SK-N-SH treated with all-trans-retinoic acid at 6 μM for 48 hours (cell line): ENCODE measurements around the gene OR8A1.

Experiments used
- ATAC-seq: fragments of 200-7000 bp; cut with Tn5 transposase; 3 replicates; pipeline ENCODE4 v1.9.1; 2020; ENCODE audit warnings: mild to moderate bottlenecking, moderate library complexity
- ARNTL ChIP-seq: fragments of 450-650 bp; formaldehyde crosslinking; IDR thresholded peaks from 2 replicates; pipeline ENCODE4 v1.5.0; 2020; ENCODE audit warnings: low read depth, mild to moderate bottlenecking, moderate library complexity, borderline replicate concordance
- BACH2 ChIP-seq: fragments of 250-450 bp; sonication (Bioruptor Pico); IDR thresholded peaks from 2 replicates; pipeline ENCODE4 v1.9.0; 2021; ENCODE audit warnings: mild to moderate bottlenecking, borderline replicate concordance
- CREB5 ChIP-seq: fragments of 250-450 bp; sonication (Bioruptor Pico); IDR thresholded peaks from 2 replicates; pipeline ENCODE4 v1.5.1; 2020; ENCODE audit warnings: low read depth, mild to moderate bottlenecking, moderate library complexity
- CSDC2 ChIP-seq: fragments of 250-450 bp; sonication (Bioruptor Pico); IDR thresholded peaks from 2 replicates; pipeline ENCODE4 v1.5.0; 2020; ENCODE audit warnings: mild to moderate bottlenecking, moderate library complexity
- CSRNP3 ChIP-seq: fragments of 250-450 bp; sonication (Bioruptor Pico); IDR thresholded peaks from 2 replicates; pipeline ENCODE4 v1.5.1; 2021; ENCODE audit warnings: mild to moderate bottlenecking, moderate library complexity
- ESRRG ChIP-seq: fragments of 250-450 bp; sonication (Bioruptor Pico); IDR thresholded peaks from 2 replicates; pipeline ENCODE4 v1.6.1; 2021; ENCODE audit warnings: mild to moderate bottlenecking
- GLIS3 ChIP-seq: fragments of 250-450 bp; sonication (Bioruptor Pico); IDR thresholded peaks from 2 replicates; pipeline ENCODE4 v1.5.0; 2020; ENCODE audit warnings: mild to moderate bottlenecking, moderate library complexity
- ISL1 ChIP-seq: fragments of 250-450 bp; sonication (Bioruptor Pico); IDR thresholded peaks from 2 replicates; pipeline ENCODE4 v2.1.2; 2022; ENCODE audit warnings: mild to moderate bottlenecking, moderate library complexity
- OSR1 ChIP-seq: fragments of 250-450 bp; sonication (Bioruptor Pico); IDR thresholded peaks from 2 replicates; pipeline ENCODE4 v1.8.0; 2022; ENCODE audit warnings: moderate library complexity, mild to moderate bottlenecking, inconsistent platforms
- PATZ1 ChIP-seq: fragments of 250-450 bp; sonication (Bioruptor Pico); IDR thresholded peaks from 2 replicates; pipeline ENCODE4 v1.8.0; 2020; ENCODE audit warnings: mild to moderate bottlenecking, moderate library complexity, borderline replicate concordance
- PPARA ChIP-seq: fragments of 250-450 bp; sonication (Bioruptor Pico); IDR thresholded peaks from 2 replicates; pipeline ENCODE4 v1.5.0; 2020; ENCODE audit warnings: mild to moderate bottlenecking, borderline replicate concordance
- RARB ChIP-seq: fragments of 250-450 bp; sonication (Bioruptor Pico); IDR thresholded peaks from 2 replicates; pipeline ENCODE4 v1.8.0; 2021; ENCODE audit warnings: mild to moderate bottlenecking, moderate library complexity
- SNAI2 ChIP-seq: fragments of 250-450 bp; sonication (Bioruptor Pico); IDR thresholded peaks from 2 replicates; pipeline ENCODE4 v1.5.0; 2020; ENCODE audit warnings: mild to moderate bottlenecking, moderate library complexity
- TCF4 ChIP-seq: fragments of 250-450 bp; sonication (Bioruptor Pico); IDR thresholded peaks from 2 replicates; pipeline ENCODE4 v1.8.0; 2021; ENCODE audit warnings: mild to moderate bottlenecking, moderate library complexity, borderline replicate concordance
- TOX ChIP-seq: fragments of 250-450 bp; sonication (Bioruptor Pico); IDR thresholded peaks from 2 replicates; pipeline ENCODE4 v1.8.0; 2021; ENCODE audit warnings: mild to moderate bottlenecking, moderate library complexity, borderline replicate concordance
- TSHZ2 ChIP-seq: fragments of 250-450 bp; sonication (Bioruptor Pico); IDR thresholded peaks from 2 replicates; pipeline ENCODE4 v1.5.0; 2020; ENCODE audit warnings: mild to moderate bottlenecking, moderate library complexity
- ZC3H10 ChIP-seq: fragments of 250-450 bp; sonication (Bioruptor Pico); IDR thresholded peaks from 2 replicates; pipeline ENCODE4 v1.5.1; 2021; ENCODE audit warnings: mild to moderate bottlenecking, moderate library complexity
- ZFP3 ChIP-seq: fragments of 250-450 bp; sonication (Bioruptor Pico); IDR thresholded peaks from 2 replicates; pipeline ENCODE4 v1.5.0; 2020; ENCODE audit warnings: mild to moderate bottlenecking, moderate library complexity
- ZFP30 ChIP-seq: fragments of 450-650 bp; formaldehyde crosslinking; IDR thresholded peaks from 2 replicates; pipeline ENCODE4 v1.5.0; 2022; ENCODE audit warnings: mild to moderate bottlenecking, moderate library complexity
- ZNF565 ChIP-seq: fragments of 450-650 bp; formaldehyde crosslinking; conservative IDR thresholded peaks from 2 replicates; pipeline ENCODE4 v1.5.0; 2020; ENCODE audit warnings: low read depth, mild to moderate bottlenecking, moderate library complexity
- ZNF70 ChIP-seq: fragments of 450-650 bp; formaldehyde crosslinking; IDR thresholded peaks from 2 replicates; pipeline ENCODE4 v1.5.0; 2020; ENCODE audit warnings: mild to moderate bottlenecking, moderate library complexity
- ZNF8 ChIP-seq: fragments of 450-650 bp; formaldehyde crosslinking; IDR thresholded peaks from 2 replicates; pipeline ENCODE4 v1.5.0; 2020; ENCODE audit warnings: mild to moderate bottlenecking, moderate library complexity

OR8A1 gene

GRCh38 chr11:124551189-124551588, 18.6 kb upstream of the OR8A1 start:
- TF ChIP-seq ZFP3 (CRISPR knock-in tag) (no peak), GLIS3 (CRISPR knock-in tag) (no peak), ARNTL (CRISPR knock-in tag) (no peak), CSDC2 (CRISPR knock-in tag) (no peak), ESRRG (CRISPR knock-in tag) (no peak), PATZ1 (no peak)
- no peak for ATAC-seq

GRCh38 chr11:124551987-124552386, 17.8 kb upstream of the OR8A1 start:
- ATAC-seq: no peak

GRCh38 chr11:124556828-124557227, 13.0 kb upstream of the OR8A1 start:
- ATAC-seq: no peak

More at GRCh38 chr11:124551987-124552386, 17.8 kb upstream of the OR8A1 start:
- TF ChIP-seq RARB (CRISPR knock-in tag) (no peak), SNAI2 (no peak), TCF4 (CRISPR knock-in tag) (no peak), ZFP30 (CRISPR knock-in tag) (no peak), OSR1 (no peak)

GRCh38 chr11:124570160-124570559, 363 bp downstream of the OR8A1 start:
- TF ChIP-seq ISL1: no peak
- TF ChIP-seq ZNF70 (CRISPR knock-in tag): no peak
- no peak for TF ChIP-seq CREB5 (CRISPR knock-in tag)
- TF ChIP-seq, all 23 proteins: peak for 0
- no peak for ATAC-seq

More at GRCh38 chr11:124556828-124557227, 13.0 kb upstream of the OR8A1 start:
- TF ChIP-seq ISL1 (no peak), ZFP30 (CRISPR knock-in tag) (no peak), TCF4 (CRISPR knock-in tag) (no peak), ZFP3 (CRISPR knock-in tag) (no peak), ZC3H10 (CRISPR knock-in tag) (no peak), GLIS3 (CRISPR knock-in tag) (no peak), ZNF565 (CRISPR knock-in tag) (no peak), PATZ1 (no peak), TOX (CRISPR knock-in tag) (no peak), SNAI2 (no peak), ARNTL (CRISPR knock-in tag) (no peak)

GRCh38 chr11:124577716-124578427, 8.1 kb downstream of the OR8A1 start:
- no peak for ATAC-seq
- TF ChIP-seq CSRNP3 (CRISPR knock-in tag) (no peak), ZFP30 (CRISPR knock-in tag) (no peak), BACH2 (no peak), PPARA (no peak), TOX (CRISPR knock-in tag) (no peak), ARNTL (CRISPR knock-in tag) (no peak), PATZ1 (no peak), OSR1 (no peak), TSHZ2 (CRISPR knock-in tag) (no peak), ISL1 (no peak), ZNF565 (CRISPR knock-in tag) (no peak), SNAI2 (no peak), ZNF70 (CRISPR knock-in tag) (no peak), ZNF8 (no peak)
